AG09309 (cell line): ENCODE data around the gene IQCE.

Experiments
- DNase-seq: peaks from one replicate; pipeline ENCODE4 v3.0.0-alpha.2; 2010; ENCODE audit warnings: low read depth
- H3K4me3 ChIP-seq: 2 replicates; pipeline ENCODE4 v1.5.1; 2011; ENCODE audit warnings: mild to moderate bottlenecking, low read depth, low read length, moderate library complexity; ENCODE audit not compliant: control insufficient read depth
- TF ChIP-seq, protein P1 (sequence below): IDR thresholded peaks from 2 replicates; pipeline ENCODE4 v1.5.1; 2011; ENCODE audit warnings: mild to moderate bottlenecking, low read depth, low read length, inconsistent platforms; ENCODE audit not compliant: insufficient read depth, control insufficient read depth; ENCODE audit errors: missing control alignments

Gene IQCE

DNA sequence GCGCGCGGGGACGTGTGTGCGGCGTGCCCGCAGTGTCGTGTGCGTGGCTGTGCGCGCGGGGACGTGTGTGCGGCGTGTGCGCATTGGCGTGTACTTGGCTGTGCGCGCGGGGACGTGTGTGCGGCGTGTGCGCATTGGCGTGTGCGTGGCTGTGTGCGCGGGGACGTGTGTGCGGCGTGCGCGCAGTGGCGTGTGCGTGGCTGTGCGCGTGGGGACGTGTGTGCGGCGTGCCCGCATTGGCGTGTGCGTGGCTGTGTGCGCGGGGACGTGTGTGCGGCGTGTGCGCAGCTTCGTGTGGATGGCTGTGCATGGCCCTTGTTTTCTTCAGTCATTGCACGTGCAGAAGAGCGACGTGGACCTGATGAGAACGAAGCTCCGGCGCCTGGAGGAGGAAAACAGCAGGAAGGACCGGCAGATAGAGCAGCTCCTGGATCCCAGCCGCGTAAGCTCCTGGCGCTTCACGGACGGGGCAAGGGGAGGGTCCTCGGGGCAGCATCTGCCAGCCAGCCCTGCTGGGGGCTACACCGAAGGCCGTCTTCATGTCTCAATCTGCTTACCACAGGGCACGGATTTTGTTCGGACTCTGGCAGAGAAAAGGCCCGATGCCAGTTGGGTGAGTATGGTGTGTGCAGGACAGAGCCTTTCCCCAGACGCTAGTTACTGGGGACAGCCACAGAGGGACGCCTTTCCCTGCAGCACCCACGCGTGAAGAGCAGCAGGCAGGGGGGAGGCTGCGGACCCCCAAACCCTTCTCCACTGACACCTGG lies 19.3 kb downstream of the IQCE start:
- no peak overlapping the region for H3K4me3 ChIP-seq
- TF ChIP-seq, protein P1, sequence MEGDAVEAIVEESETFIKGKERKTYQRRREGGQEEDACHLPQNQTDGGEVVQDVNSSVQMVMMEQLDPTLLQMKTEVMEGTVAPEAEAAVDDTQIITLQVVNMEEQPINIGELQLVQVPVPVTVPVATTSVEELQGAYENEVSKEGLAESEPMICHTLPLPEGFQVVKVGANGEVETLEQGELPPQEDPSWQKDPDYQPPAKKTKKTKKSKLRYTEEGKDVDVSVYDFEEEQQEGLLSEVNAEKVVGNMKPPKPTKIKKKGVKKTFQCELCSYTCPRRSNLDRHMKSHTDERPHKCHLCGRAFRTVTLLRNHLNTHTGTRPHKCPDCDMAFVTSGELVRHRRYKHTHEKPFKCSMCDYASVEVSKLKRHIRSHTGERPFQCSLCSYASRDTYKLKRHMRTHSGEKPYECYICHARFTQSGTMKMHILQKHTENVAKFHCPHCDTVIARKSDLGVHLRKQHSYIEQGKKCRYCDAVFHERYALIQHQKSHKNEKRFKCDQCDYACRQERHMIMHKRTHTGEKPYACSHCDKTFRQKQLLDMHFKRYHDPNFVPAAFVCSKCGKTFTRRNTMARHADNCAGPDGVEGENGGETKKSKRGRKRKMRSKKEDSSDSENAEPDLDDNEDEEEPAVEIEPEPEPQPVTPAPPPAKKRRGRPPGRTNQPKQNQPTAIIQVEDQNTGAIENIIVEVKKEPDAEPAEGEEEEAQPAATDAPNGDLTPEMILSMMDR: no peak

DNA sequence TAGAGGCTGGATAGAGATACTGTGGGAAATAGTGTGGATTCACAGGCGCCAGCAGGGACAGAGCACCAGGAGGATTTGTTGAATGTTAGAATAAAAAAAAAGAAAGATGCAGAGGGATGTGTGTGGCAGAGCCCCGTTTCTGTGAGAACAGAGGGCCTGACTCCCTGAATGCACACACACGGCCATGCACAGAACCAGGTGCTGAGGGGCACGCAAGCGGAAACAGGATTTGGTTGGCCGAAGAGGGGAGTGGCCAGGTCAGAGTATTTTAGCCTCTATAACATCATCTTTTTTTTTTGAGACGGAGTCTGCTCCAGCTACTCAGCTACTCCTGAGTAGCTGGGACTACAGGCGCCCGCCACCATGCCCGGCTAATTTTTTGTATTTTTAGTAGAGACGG lies 21.9 kb downstream of the IQCE start:
- TF ChIP-seq, protein P1: no peak
- no peak overlapping the region for H3K4me3 ChIP-seq
- DNase-seq: no peak

More for the DNA sequence above, 19.3 kb downstream of the IQCE start:
- DNase-seq: no peak

DNA sequence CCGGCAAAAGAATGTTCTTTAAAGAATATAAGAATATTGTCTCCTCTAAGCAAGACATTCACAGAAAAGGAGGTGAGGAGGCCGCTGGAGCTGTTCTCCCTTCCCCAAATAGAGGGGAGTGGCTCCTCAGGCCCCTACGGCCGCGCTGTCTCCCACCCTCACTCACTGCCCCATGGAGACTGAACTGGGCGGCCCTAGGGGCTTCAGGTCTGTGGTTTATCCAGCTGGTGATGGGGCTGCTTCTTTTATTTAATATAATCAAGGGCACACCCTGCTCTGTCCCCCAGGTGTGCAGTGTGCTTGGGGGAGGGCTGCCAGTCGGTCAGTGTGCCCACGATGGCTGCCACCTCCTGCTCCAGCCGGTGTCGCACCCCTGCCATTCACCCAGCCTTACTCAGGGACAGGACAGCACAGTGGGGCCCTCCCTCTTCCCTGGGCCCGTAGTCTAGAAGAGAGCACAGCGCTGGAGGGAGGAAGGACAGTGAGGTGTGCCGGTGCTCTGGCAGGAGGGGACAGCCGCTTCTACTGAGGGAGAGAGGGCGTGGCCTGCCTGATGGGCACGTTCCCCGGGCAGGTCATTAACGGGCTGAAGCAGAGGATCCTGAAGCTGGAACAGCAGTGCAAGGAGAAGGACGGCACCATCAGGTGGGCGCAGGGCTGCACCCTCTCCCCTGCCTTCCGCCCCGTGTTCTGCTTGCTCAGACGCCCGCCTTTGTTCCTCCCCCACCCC lies 23.4 kb downstream of the IQCE start:
- no peak overlapping the region for H3K4me3 ChIP-seq
- no peak for DNase-seq
- TF ChIP-seq, protein P1: no peak

DNA sequence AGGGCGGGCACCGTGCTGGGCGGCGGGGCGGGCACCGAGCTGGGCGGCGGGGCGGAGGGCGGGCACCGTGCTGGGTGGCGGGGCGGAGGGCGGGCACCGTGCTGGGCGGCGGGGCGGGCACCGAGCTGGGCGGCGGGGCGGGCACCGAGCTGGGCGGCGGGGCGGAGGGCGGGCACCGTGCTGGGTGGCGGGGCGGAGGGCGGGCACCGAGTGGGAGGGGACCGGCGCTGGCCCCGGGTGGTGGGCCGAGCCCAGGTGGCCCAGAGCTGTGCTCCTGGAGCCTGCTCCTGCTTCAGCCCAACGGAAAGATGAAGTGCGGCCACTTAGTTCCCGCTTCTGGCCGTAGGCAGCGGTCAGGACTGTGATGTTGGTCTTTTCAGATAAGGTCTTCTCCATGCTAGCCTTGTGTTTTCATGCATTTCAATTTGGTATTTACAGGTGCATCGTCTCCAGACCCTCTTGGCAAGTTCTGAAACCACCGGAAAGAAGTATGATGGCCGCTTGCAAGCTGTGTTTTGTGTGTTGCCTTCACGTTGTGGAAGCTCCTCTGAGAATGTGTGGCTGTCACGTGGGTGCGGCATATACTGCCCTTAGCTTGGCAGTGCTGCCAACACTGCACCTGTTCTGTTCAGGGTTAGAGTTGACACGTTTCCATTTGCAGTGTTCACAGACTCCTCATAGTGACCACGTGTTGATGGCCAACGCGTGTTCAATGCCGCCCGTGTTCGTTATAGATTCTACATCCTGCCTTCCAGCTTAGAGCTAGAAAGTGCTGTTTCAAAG lies 25.2 kb downstream of the IQCE start:
- no peak for DNase-seq
- TF ChIP-seq, protein P1: no peak
- no peak overlapping the region for H3K4me3 ChIP-seq

DNA sequence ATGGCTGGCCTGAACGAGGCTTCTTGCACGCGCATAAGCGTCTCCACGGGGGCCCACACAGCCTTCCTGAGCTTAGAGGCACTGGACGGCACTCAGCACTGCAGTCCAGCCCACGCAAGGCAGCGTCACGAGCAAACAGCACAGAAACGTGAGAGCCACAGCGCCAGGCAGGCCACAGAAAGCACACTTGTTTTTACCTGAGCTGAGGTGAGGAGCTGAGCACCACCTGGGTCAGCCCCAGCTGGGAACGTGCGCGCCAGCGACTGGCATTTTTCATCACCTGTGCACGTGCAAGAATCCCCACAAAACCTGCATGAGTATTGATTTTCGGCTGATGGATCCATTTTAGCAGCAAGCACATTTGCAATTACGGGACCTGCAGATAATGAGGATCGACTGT lies 26.7 kb downstream of the IQCE start:
- no peak for DNase-seq
- H3K4me3 ChIP-seq: no peak overlapping the region
- TF ChIP-seq, protein P1: no peak

DNA sequence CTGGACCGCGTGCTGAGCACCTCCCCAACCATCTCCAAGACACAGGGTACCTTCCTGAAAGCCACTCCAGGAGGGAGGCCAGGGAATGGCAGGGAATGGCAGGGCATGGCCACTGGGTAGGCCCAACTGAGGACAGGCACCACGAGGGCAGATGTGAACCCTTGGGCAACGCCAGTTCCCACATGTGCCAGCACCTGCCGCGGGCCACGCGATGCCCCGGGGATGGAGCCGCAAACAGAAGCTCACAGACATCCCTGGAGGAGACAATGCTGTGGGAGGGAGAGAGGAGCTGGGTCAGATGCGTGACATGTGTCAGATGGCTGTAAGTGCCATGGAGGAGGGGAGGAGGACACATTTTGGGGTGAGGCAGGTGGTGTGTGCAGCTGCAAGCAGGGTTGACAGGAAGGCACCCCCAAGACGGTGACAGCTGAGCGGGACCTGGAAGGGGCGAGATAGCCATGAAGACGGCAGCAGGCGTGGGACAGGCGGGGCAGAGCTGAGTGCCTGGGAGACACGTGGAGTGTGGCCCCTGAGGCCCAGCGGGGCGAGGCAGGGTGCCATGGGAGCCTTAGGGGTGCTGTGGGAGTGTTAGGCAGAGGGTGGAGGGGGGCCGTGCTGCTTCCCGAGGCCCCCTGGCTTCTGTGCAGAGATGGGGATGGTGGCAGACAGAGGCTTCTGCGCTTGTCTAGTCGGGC lies 27.7 kb downstream of the IQCE start:
- no peak for DNase-seq
- TF ChIP-seq, protein P1: no peak
- no peak overlapping the region for H3K4me3 ChIP-seq
